ENCODE data around the gene DENND6B.

DNA sequence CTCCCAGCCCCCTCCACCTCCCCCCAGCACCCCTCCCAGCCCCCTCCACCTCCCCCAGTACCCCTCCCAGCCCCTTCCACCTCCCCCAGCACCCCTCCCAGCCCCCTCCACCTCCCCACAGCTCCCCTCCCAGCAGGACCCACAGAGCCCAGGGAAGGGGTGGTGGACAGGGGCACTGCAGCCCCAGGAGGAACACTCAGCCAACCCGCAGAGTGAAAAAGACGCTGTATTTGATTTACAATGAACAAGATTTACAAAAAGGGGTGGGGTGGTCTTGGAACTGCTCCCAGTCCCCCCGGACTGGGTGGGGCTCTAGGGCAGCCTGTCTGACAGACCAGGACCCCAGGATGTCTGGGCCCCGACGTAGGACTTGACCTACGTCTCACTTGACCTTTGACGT is 52.0 kb downstream of the DENND6B start:
- TF ChIP-seq, protein P1, sequence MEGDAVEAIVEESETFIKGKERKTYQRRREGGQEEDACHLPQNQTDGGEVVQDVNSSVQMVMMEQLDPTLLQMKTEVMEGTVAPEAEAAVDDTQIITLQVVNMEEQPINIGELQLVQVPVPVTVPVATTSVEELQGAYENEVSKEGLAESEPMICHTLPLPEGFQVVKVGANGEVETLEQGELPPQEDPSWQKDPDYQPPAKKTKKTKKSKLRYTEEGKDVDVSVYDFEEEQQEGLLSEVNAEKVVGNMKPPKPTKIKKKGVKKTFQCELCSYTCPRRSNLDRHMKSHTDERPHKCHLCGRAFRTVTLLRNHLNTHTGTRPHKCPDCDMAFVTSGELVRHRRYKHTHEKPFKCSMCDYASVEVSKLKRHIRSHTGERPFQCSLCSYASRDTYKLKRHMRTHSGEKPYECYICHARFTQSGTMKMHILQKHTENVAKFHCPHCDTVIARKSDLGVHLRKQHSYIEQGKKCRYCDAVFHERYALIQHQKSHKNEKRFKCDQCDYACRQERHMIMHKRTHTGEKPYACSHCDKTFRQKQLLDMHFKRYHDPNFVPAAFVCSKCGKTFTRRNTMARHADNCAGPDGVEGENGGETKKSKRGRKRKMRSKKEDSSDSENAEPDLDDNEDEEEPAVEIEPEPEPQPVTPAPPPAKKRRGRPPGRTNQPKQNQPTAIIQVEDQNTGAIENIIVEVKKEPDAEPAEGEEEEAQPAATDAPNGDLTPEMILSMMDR (IDR thresholded peaks at IDR 0.05): no peak
- no peak for TF ChIP-seq POLR2AphosphoS5 (IDR thresholded peaks at IDR 0.05; ENCODE audit: insufficient read depth in 1 of 2, low read depth in 1 of 2)
- no peak for TF ChIP-seq POLR2A (IDR thresholded peaks at IDR 0.05)

Data from vagina (tissue), 2 donors.